ENCODE data around the gene LHFPL3.

- no peak for TF ChIP-seq EZH2phosphoT487 (IDR thresholded peaks at IDR 0.05; ENCODE audit: borderline replicate concordance, low read depth, low read length)
- TF ChIP-seq CTCF (conservative IDR thresholded peaks at IDR 0.05; ENCODE audit: low read length) = no peak
These were observed 297.6 kb downstream of the LHFPL3 start for GRCh38 chr7:104625956-104626355.

Measured in OCI-LY7 (cell line).